ENCODE results near the gene VAT1.

VAT1 gene

GRCh38 chr17:43026595-43026994 lies 4.4 kb upstream of the VAT1 start:
- no peak for DNase-seq

- DNase-seq = no peak
Observed at GRCh38 chr17:43025766-43026537, 3.8 kb upstream of the VAT1 start.

GRCh38 chr17:43025290-43025657 lies 3.1 kb upstream of the VAT1 start:
- DNase-seq = no peak

GRCh38 chr17:43024407-43025289 lies 2.5 kb upstream of the VAT1 start, which contains the start of gene RND2:
TSS of gene RND2 (plus strand) at chr17:43025231. CDS start at chr17:43025348, 117 bp downstream.
- DNase-seq = peak; percentile 80

GRCh38 chr17:43020789-43021740 lies 1.1 kb downstream of the VAT1 start:
- DNase-seq = no peak

- no peak for DNase-seq
Observed at GRCh38 chr17:43020030-43020621, 2.1 kb downstream of the VAT1 start.

- DNase-seq = no peak
Observed at GRCh38 chr17:43019418-43019817, 2.8 kb downstream of the VAT1 start.

GRCh38 chr17:43018932-43019331 lies 3.3 kb downstream of the VAT1 start:
- no peak for DNase-seq

GRCh38 chr17:43018008-43018853 lies 4.0 kb downstream of the VAT1 start:
- DNase-seq = no peak

GRCh38 chr17:43016216-43016615 lies 6.0 kb downstream of the VAT1 start:
- DNase-seq = no peak

GRCh38 chr17:43015579-43015978 lies 6.6 kb downstream of the VAT1 start:
- DNase-seq = no peak

GRCh38 chr17:43014649-43015542 lies 7.3 kb downstream of the VAT1 start:
- no peak for DNase-seq

- no peak for DNase-seq
Observed at GRCh38 chr17:43014020-43014648, 8.1 kb downstream of the VAT1 start.

GRCh38 chr17:43013296-43013695 lies 8.9 kb downstream of the VAT1 start:
- no peak for DNase-seq

- DNase-seq = no peak
Observed at GRCh38 chr17:43011728-43012472, 10.3 kb downstream of the VAT1 start.

GRCh38 chr17:43010667-43011308 lies 11.4 kb downstream of the VAT1 start:
- no peak for DNase-seq

GRCh38 chr17:43006639-43007551 lies 15.3 kb downstream of the VAT1 start, which contains the start of gene IFI35:
TSS of gene IFI35 (plus strand) at chr17:43006784. CDS start at chr17:43006948, 164 bp downstream.
- DNase-seq = peak; percentile 87

Data from stimulated activated CD4-positive, alpha-beta T cell treated with anti-CD3 and anti-CD28 coated beads, Interleukin-1b, Interleukin-23, amount 100 ng/mL, for 48 hours (primary cell).